HepG2 (cell line): ENCODE data around the gene EED. TPM values are rescaled to one million over a fixed set of nuclear protein-coding genes. Genes with fewer than 3 reads are reported as not detected.
A peak's percentile ranks its signal among the peaks of the same experiment; 100 is the strongest.

ENCODE experiments used
- DDIT3 ChIP-seq: sonication (generic); formaldehyde crosslinking; IDR thresholded peaks from 2 replicates; pipeline ENCODE4 v1.4.0; 2020; ENCODE audit warnings: mild to moderate bottlenecking, missing genetic modification reagents
- E2F5 ChIP-seq: sonication (generic); formaldehyde crosslinking; conservative IDR thresholded peaks from 2 replicates; pipeline ENCODE4 v1.4.0; 2020; ENCODE audit warnings: missing genetic modification reagents
- HNRNPK ChIP-seq: fragments of 200-400 bp; formaldehyde crosslinking; IDR thresholded peaks from 2 replicates; pipeline ENCODE4 v1.6.1; 2018; ENCODE audit warnings: low read length, low read depth, moderate library complexity, mild to moderate bottlenecking; ENCODE audit not compliant: poor library complexity, severe bottlenecking
- HNRNPUL1 ChIP-seq: fragments of 200-400 bp; formaldehyde crosslinking; IDR thresholded peaks from 2 replicates; pipeline ENCODE4 v1.6.1; 2017; ENCODE audit warnings: low read depth, mild to moderate bottlenecking, low read length, moderate library complexity
- KAT8 ChIP-seq: IDR thresholded peaks from 2 replicates; pipeline ENCODE4 v1.6.1; 2016; ENCODE audit warnings: missing genetic modification reagents, missing compliant biosample characterization
- MIER3 ChIP-seq: IDR thresholded peaks from 2 replicates; pipeline ENCODE4 v1.6.1; 2016; ENCODE audit warnings: missing compliant biosample characterization, borderline replicate concordance
- MXD1 ChIP-seq: sonication (generic); formaldehyde crosslinking; IDR thresholded peaks from 2 replicates; pipeline ENCODE4 v1.4.0; 2020; ENCODE audit warnings: mild to moderate bottlenecking, missing genetic modification reagents
- POGZ ChIP-seq: sonication (generic); formaldehyde crosslinking; IDR thresholded peaks from 2 replicates; pipeline ENCODE4 v1.4.0; 2020; ENCODE audit warnings: mild to moderate bottlenecking, missing genetic modification reagents
- SAFB2 ChIP-seq: sonication (generic); formaldehyde crosslinking; IDR thresholded peaks from 2 replicates; pipeline ENCODE4 v1.5.1; 2020; ENCODE audit warnings: missing genetic modification reagents, low read depth, mild to moderate bottlenecking, borderline replicate concordance
- SMAD3 ChIP-seq: sonication (generic); formaldehyde crosslinking; IDR thresholded peaks from 2 replicates; pipeline ENCODE4 v1.4.0; 2020; ENCODE audit warnings: missing genetic modification reagents
- SMC3 ChIP-seq: IDR thresholded peaks from 2 replicates; pipeline ENCODE4 v1.6.1; 2011; ENCODE audit warnings: low read length, improper control_type of control experiment
- SP4 ChIP-seq: sonication (generic); formaldehyde crosslinking; IDR thresholded peaks from 2 replicates; pipeline ENCODE4 v1.8.1; 2023; ENCODE audit warnings: mild to moderate bottlenecking, missing genetic modification reagents
- SSRP1 ChIP-seq: IDR thresholded peaks from 2 replicates; pipeline ENCODE4 v1.6.1; 2016; ENCODE audit warnings: control low read depth
- STAG1 ChIP-seq: sonication (generic); formaldehyde crosslinking; IDR thresholded peaks from 2 replicates; pipeline ENCODE4 v1.4.0; 2020; ENCODE audit warnings: missing genetic modification reagents
- TOE1 ChIP-seq: sonication (generic); formaldehyde crosslinking; IDR thresholded peaks from 2 replicates; pipeline ENCODE4 v1.4.0; 2020; ENCODE audit warnings: mild to moderate bottlenecking, missing genetic modification reagents
- XBP1 ChIP-seq: sonication (generic); formaldehyde crosslinking; IDR thresholded peaks from 2 replicates; pipeline ENCODE4 v1.5.0; 2020; ENCODE audit warnings: missing genetic modification reagents
- ZBTB7A ChIP-seq: sonication (generic); formaldehyde crosslinking; IDR thresholded peaks from 2 replicates; pipeline ENCODE4 v1.8.0; 2022; ENCODE audit warnings: mild to moderate bottlenecking, missing genetic modification reagents
- ZNF230 ChIP-seq: sonication (generic); formaldehyde crosslinking; IDR thresholded peaks from 2 replicates; pipeline ENCODE4 v1.4.0; 2020; ENCODE audit warnings: mild to moderate bottlenecking, missing genetic modification reagents
- ZNF296 ChIP-seq: sonication (generic); formaldehyde crosslinking; conservative IDR thresholded peaks from 2 replicates; pipeline ENCODE4 v1.5.0; 2020; ENCODE audit warnings: mild to moderate bottlenecking, missing genetic modification reagents
- ZNF3 ChIP-seq: IDR thresholded peaks from 2 replicates; pipeline ENCODE4 v1.7.0; 2017; ENCODE audit warnings: inconsistent platforms
- ZNF580 ChIP-seq: IDR thresholded peaks from 2 replicates; pipeline ENCODE4 v1.6.1; 2016; ENCODE audit warnings: low read depth, borderline replicate concordance
- ZNF615 ChIP-seq: sonication (generic); formaldehyde crosslinking; IDR thresholded peaks from 2 replicates; pipeline ENCODE4 v1.5.0; 2020; ENCODE audit warnings: mild to moderate bottlenecking, missing genetic modification reagents, borderline replicate concordance
- ZSCAN21 ChIP-seq: sonication (generic); formaldehyde crosslinking; IDR thresholded peaks from 2 replicates; pipeline ENCODE4 v1.8.0; 2022; ENCODE audit warnings: mild to moderate bottlenecking, missing genetic modification reagents, moderate library complexity, borderline replicate concordance
- polyA plus RNA-seq, 8 experiments: library from polyadenylated mRNA; depleted of rRNA in 3 of 8; stranded (reverse) in 7 of 8; unstranded in 1 of 8; fragments of >200 nt; fragmentation: Illumina TruSeq in 4 of 8; extraction: Trizol in 4 of 8; gene quantifications; 2 replicates each; pipeline versions ENCODE4 v1.2.1 to v1.2.3, GENCODE V29; 2011 to 2016; ENCODE audit warnings: low read depth in 4 of 8, missing spikeins in 1 of 8, mixed read lengths in 1 of 8; ENCODE audit not compliant: insufficient read depth in 1 of 8
- total RNA-seq, 5 experiments: library from RNA; depleted of rRNA; stranded (reverse); fragments of >200 nt; fragmentation: Illumina TruSeq; extraction: Trizol; gene quantifications; 2 replicates each; pipeline ENCODE4 v1.2.3, GENCODE V29; 2016; ENCODE audit warnings: low read depth in 1 of 5
- TF ChIP-seq, protein P1 (sequence below): sonication (generic); formaldehyde crosslinking; IDR thresholded peaks from 2 replicates; pipeline ENCODE4 v1.4.0; 2020; ENCODE audit warnings: missing genetic modification reagents, borderline replicate concordance
- TF ChIP-seq, protein P2 (sequence below): conservative IDR thresholded peaks from 2 replicates; pipeline ENCODE4 v1.6.1; 2018; ENCODE audit warnings: missing genetic modification reagents

EED gene
- total and polyA plus RNA-seq, 2 of the 13 experiments (the other 11 are each of a cell fraction or from before 2014, with no cell fraction given) = 11.0 to 28.4 TPM

DNA sequence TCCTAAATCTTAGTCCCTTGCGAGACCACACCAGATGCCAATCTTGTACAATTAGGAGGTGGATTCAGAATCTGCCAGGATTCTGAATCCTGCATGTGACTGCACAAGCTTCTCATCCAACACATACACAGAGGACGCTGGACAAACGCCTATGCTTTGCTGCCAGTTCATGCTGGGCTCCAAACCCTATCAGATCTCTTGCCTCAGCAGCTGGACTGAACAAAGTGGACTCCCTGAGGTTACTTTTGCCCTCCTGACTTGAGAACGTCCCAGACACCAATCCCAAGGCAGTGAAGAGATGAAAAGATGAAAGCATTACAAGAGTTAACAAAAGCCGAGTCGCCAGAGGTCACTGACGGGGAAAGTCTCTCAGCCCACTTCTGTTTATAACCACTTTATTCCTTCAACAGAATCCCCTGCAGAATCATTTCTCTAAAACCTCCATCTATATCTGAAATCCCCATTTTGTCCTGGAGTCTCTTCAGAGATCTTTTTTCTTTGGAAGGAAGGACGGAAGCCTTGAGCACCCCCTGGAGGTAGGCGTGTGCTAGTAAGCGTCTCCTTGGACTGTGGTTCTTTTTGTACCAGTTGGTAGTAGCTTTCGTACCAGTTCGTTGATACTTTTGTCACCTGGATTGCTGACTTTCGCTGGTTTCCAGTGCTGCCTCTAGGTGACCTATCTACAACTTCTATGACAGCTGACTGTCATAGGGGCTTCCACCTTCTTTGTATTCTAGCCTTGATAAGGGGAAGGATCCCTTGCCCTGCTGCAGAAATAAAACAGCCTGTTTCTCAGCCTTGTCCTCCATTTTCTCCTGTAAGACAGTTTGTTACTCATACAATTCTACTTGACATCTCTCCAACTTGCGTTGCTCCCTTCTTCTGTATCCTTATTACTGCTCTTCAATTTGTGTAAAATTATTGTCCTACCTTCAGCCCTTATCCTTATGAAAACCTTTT, 26.1 kb upstream of the EED start (continued):
- TF ChIP-seq, protein P1, sequence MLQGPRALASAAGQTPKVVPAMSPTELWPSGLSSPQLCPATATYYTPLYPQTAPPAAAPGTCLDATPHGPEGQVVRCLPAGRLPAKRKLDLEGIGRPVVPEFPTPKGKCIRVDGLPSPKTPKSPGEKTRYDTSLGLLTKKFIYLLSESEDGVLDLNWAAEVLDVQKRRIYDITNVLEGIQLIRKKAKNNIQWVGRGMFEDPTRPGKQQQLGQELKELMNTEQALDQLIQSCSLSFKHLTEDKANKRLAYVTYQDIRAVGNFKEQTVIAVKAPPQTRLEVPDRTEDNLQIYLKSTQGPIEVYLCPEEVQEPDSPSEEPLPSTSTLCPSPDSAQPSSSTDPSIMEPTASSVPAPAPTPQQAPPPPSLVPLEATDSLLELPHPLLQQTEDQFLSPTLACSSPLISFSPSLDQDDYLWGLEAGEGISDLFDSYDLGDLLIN (CRISPR knock-in tag) = no peak
- TF ChIP-seq ZBTB7A (CRISPR knock-in tag) (no peak), MIER3 (no peak), ZNF580 (CRISPR knock-in tag) (0 out of 2 replicates have a peak, but pooled peaks have one; percentile 38), SSRP1 (CRISPR knock-in tag) (no peak), SMAD3 (no peak), MXD1 (no peak), TOE1 (CRISPR knock-in tag) (no peak), DDIT3 (CRISPR knock-in tag) (no peak), ZNF615 (no peak), XBP1 (CRISPR knock-in tag) (no peak), HNRNPUL1 (no peak), POGZ (CRISPR knock-in tag) (0 out of 2 replicates have a peak, but pooled peaks have one; percentile 33), SMC3 (peak; percentile 91), STAG1 (CRISPR knock-in tag) (peak; percentile 82), SP4 (CRISPR knock-in tag) (no peak), SAFB2 (no peak), ZNF296 (CRISPR knock-in tag) (no peak), ZNF3 (CRISPR knock-in tag) (no peak), KAT8 (CRISPR knock-in tag) (0 out of 2 replicates have a peak, but pooled peaks have one; percentile 17), E2F5 (no peak), ZNF230 (no peak), HNRNPK (no peak), ZSCAN21 (CRISPR knock-in tag) (no peak)
- TF ChIP-seq, protein P2, sequence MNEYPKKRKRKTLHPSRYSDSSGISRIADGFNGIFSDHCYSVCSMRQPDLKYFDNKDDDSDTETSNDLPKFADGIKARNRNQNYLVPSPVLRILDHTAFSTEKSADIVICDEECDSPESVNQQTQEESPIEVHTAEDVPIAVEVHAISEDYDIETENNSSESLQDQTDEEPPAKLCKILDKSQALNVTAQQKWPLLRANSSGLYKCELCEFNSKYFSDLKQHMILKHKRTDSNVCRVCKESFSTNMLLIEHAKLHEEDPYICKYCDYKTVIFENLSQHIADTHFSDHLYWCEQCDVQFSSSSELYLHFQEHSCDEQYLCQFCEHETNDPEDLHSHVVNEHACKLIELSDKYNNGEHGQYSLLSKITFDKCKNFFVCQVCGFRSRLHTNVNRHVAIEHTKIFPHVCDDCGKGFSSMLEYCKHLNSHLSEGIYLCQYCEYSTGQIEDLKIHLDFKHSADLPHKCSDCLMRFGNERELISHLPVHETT (CRISPR knock-in tag) = no peak
